Astrocyte (in vitro differentiated cells and primary cell): Measurements from ENCODE around the gene CAPN12. TPM values are rescaled to one million over a fixed set of nuclear protein-coding genes. Genes with fewer than 3 reads are reported as not detected.
A peak's percentile ranks its signal among the peaks of the same experiment; 100 is the strongest.

Source experiments
- DNase-seq: peaks from one replicate; pipeline ENCODE4 v3.0.0-alpha.2; 2010; ENCODE audit warnings: low read depth
- FAIRE-seq: peaks from 2 replicates; lab custom pipeline; 2011; peaks lifted over from hg19 to GRCh38; lab: Jason Lieb, UNC
- H2AFZ ChIP-seq: 2 replicates; pipeline ENCODE4 v1.6.0; 2012; ENCODE audit warnings: low read depth, low read length, inconsistent platforms
- H3K27ac ChIP-seq: 2 replicates; pipeline ENCODE4 v1.5.1; 2011; ENCODE audit warnings: low read depth, low read length, inconsistent platforms
- H3K27me3 ChIP-seq: 2 replicates; pipeline ENCODE4 v1.6.0; 2011; ENCODE audit warnings: low read length, inconsistent platforms; ENCODE audit not compliant: insufficient read depth
- H3K36me3 ChIP-seq: 2 replicates; pipeline ENCODE4 v1.5.1; 2011; ENCODE audit warnings: low read length, inconsistent platforms; ENCODE audit not compliant: insufficient read depth
- H3K4me1 ChIP-seq: 2 replicates; pipeline ENCODE4 v1.5.1; 2011; ENCODE audit warnings: low read length, inconsistent platforms; ENCODE audit not compliant: insufficient read depth
- H3K4me2 ChIP-seq: 2 replicates; pipeline ENCODE4 v1.6.0; 2012; ENCODE audit warnings: low read length, inconsistent platforms
- H3K4me3 ChIP-seq: 2 replicates; pipeline ENCODE4 v1.5.1; 2011; ENCODE audit warnings: low read depth, mild to moderate bottlenecking, low read length, inconsistent platforms; ENCODE audit not compliant: insufficient read depth
- H3K79me2 ChIP-seq: 2 replicates; pipeline ENCODE4 v1.6.0; 2012; ENCODE audit warnings: mild to moderate bottlenecking, low read length, inconsistent platforms; ENCODE audit not compliant: insufficient read depth
- H3K9ac ChIP-seq: 2 replicates; pipeline ENCODE4 v1.6.0; 2012; ENCODE audit warnings: mild to moderate bottlenecking, low read length, inconsistent platforms
- H3K9me3 ChIP-seq: 2 replicates; pipeline ENCODE4 v1.5.1; 2012; ENCODE audit warnings: low read depth, mild to moderate bottlenecking, low read length, inconsistent platforms; ENCODE audit not compliant: insufficient read depth
- H4K20me1 ChIP-seq: 2 replicates; pipeline ENCODE4 v1.6.0; 2012; ENCODE audit warnings: low read length, inconsistent platforms; ENCODE audit not compliant: insufficient read depth
- H3K27ac Mint-ChIP-seq: one replicate; pipeline ENCODE4 v1.8.0; 2021; ENCODE audit warnings: mild to moderate bottlenecking, mixed read lengths; ENCODE audit not compliant: unreplicated experiment
- H3K27me3 Mint-ChIP-seq: one replicate; pipeline ENCODE4 v1.8.0; 2021; ENCODE audit warnings: low read depth, mixed read lengths; ENCODE audit not compliant: unreplicated experiment
- H3K36me3 Mint-ChIP-seq: one replicate; pipeline ENCODE4 v1.8.0; 2021; ENCODE audit warnings: low read depth, mixed read lengths; ENCODE audit not compliant: unreplicated experiment
- H3K4me1 Mint-ChIP-seq: one replicate; pipeline ENCODE4 v1.8.0; 2021; ENCODE audit warnings: low read depth, mixed read lengths; ENCODE audit not compliant: unreplicated experiment
- H3K4me3 Mint-ChIP-seq: one replicate; pipeline ENCODE4 v1.8.0; 2021; ENCODE audit warnings: mild to moderate bottlenecking, moderate library complexity, mixed read lengths; ENCODE audit not compliant: unreplicated experiment
- H3K9me3 Mint-ChIP-seq: one replicate; pipeline ENCODE4 v1.8.0; 2021; ENCODE audit warnings: mild to moderate bottlenecking, mixed read lengths; ENCODE audit not compliant: unreplicated experiment
- EZH2 ChIP-seq: IDR thresholded peaks from 2 replicates; pipeline ENCODE4 v1.6.1; 2012; ENCODE audit warnings: mild to moderate bottlenecking, low read length, inconsistent platforms; ENCODE audit not compliant: insufficient read depth
- total RNA-seq: library from RNA; stranded (reverse); gene quantifications from 2 replicates; pipeline ENCODE4 v1.2.1, GENCODE V29; 2021
- TF ChIP-seq, protein P1 (sequence below): IDR thresholded peaks from 2 replicates; pipeline ENCODE4 v1.5.1; 2011; ENCODE audit warnings: low read depth, mild to moderate bottlenecking, inconsistent platforms, low read length, moderate library complexity; ENCODE audit not compliant: insufficient read depth

The CAPN12 gene
- total RNA-seq, 1 donor from 2014 or later: 4.6 TPM

DNA sequence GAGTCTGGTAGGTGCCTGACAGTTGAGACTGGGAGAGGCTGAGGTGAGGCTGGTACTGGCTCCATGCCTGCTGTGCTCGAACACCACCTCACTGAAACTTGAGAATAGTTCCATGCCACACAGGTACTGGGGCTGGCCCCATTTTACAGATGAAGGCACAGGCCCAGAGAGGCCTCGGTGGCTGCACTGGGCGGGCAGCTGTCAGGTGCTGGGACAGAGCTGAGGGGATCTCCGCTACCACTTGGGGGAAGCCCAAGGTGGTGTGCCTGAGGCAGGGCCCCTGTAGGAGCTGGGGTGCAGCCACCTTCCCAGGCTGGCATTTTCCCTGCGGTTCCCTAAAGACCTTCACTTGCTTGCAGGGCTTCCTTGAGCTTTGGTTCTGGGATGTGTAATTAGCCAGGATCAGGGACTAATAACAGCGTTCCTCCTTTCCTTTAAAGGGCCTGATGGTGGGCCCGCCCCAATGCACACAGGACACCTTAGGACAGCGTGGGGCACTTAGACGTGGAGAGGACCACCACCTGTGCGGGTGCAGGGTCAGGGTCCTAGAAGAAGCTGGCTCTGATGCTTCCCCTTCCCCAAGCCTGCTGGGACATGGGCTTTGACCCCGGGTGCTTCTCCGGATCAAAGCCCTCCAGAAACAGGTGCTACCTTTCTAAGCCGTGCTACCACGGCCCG is 23.6 kb downstream of the CAPN12 start:
- Mint-ChIP-seq H3K4me1 (peaks cover 15% of the 10 kb centered on the region), H3K36me3 (peaks cover 16% of the 10 kb centered on the region), H3K9me3 (no peaks in the 10 kb centered on the region), H3K27ac (no peak overlapping the region), H3K4me3 (no peak overlapping the region), H3K27me3 (no peaks in the 10 kb centered on the region)
- H2AFZ ChIP-seq: no peak overlapping the region
- peaks cover 25% of the 10 kb centered on the region for H3K4me1 ChIP-seq
- H4K20me1 ChIP-seq: peaks cover 83% of the 10 kb centered on the region
- H3K4me2 ChIP-seq: no peak overlapping the region
- H3K27ac ChIP-seq: no peak overlapping the region
- H3K9ac ChIP-seq: peak overlapping the region; percentile 61
- FAIRE-seq: no peak
- H3K36me3 ChIP-seq: peaks cover 47% of the 10 kb centered on the region
- DNase-seq: no peak
- no peak for TF ChIP-seq EZH2
- TF ChIP-seq, protein P1, sequence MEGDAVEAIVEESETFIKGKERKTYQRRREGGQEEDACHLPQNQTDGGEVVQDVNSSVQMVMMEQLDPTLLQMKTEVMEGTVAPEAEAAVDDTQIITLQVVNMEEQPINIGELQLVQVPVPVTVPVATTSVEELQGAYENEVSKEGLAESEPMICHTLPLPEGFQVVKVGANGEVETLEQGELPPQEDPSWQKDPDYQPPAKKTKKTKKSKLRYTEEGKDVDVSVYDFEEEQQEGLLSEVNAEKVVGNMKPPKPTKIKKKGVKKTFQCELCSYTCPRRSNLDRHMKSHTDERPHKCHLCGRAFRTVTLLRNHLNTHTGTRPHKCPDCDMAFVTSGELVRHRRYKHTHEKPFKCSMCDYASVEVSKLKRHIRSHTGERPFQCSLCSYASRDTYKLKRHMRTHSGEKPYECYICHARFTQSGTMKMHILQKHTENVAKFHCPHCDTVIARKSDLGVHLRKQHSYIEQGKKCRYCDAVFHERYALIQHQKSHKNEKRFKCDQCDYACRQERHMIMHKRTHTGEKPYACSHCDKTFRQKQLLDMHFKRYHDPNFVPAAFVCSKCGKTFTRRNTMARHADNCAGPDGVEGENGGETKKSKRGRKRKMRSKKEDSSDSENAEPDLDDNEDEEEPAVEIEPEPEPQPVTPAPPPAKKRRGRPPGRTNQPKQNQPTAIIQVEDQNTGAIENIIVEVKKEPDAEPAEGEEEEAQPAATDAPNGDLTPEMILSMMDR: no peak
- no peaks in the 10 kb centered on the region for H3K27me3 ChIP-seq
- H3K79me2 ChIP-seq: peaks cover 68% of the 10 kb centered on the region
- H3K4me3 ChIP-seq: no peak overlapping the region
- no peaks in the 10 kb centered on the region for H3K9me3 ChIP-seq

DNA sequence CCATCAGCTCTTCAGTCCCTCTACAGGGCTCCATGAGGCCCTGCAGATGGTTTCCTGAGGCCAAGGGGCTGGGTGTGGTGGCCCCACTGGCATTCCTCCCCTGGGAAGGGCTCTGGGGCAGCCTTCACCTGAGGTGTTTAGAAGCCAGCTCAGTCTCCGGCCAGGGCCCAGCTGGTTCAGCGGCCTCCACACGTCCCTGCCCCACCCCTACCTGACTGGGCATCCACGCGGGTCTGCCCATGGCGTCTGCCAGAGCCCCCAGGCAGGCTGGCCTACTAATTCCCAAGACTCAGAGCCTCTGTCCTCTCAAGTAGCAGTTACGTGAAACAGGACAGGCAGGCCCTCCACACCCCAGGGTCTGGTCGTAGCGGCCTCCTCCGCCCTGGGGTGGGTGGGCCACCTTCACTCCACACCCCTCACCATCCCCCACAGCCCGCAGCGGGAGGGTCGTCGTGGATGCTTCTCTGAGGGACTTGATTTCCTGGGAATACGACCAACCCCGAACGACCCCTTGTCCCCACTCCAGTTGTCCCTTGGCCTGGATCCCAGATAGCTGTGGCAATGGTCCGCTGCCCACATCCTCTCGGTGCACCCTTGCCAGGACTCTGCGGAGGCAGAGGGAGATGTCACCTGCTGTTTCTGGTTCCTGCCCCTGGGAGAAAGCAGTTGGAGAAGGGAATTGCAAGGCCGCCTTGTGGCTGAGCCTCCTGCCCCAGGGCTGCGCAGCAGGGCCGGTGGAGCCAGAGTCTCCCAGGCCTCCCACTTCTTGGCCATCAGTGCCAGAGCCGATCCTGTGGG is 24.3 kb downstream of the CAPN12 start:
- H3K9me3 Mint-ChIP-seq: no peaks in the 10 kb centered on the region
- no peak overlapping the region for H2AFZ ChIP-seq
- H3K4me3 ChIP-seq: no peak overlapping the region
- H3K79me2 ChIP-seq: peaks cover 64% of the 10 kb centered on the region
- peaks cover 18% of the 10 kb centered on the region for H3K36me3 Mint-ChIP-seq
- peak overlapping the region; percentile 24 for H3K4me2 ChIP-seq
- FAIRE-seq (no peak), DNase-seq (peak; percentile 59)
- H3K27ac ChIP-seq: peak overlapping the region; percentile 67
- H3K27me3 ChIP-seq: no peaks in the 10 kb centered on the region
- H3K4me3 Mint-ChIP-seq: no peak overlapping the region
- H3K4me1 ChIP-seq: peaks cover 25% of the 10 kb centered on the region
- peak overlapping the region; percentile 61 for H3K9ac ChIP-seq
- TF ChIP-seq EZH2: no peak
- TF ChIP-seq, protein P1: no peak
- peaks cover 46% of the 10 kb centered on the region for H3K36me3 ChIP-seq
- no peaks in the 10 kb centered on the region for H3K27me3 Mint-ChIP-seq
- H3K27ac Mint-ChIP-seq: peak overlapping the region; percentile 34
- no peaks in the 10 kb centered on the region for H3K9me3 ChIP-seq
- peaks cover 15% of the 10 kb centered on the region for H3K4me1 Mint-ChIP-seq
- peaks cover 76% of the 10 kb centered on the region for H4K20me1 ChIP-seq
